ENCODE results near the gene MAN1B1. TPM values are rescaled to one million over a fixed set of nuclear protein-coding genes. Genes with fewer than 3 reads are reported as not detected.
"Not testable (repeated sequence)": the region's sequence is repeated elsewhere in the genome, so short reads cannot be mapped to it uniquely, and the experiment has no call there.

The MAN1B1 gene
- total RNA-seq, 1 experiment from 2014 or later = 42.6 TPM

- Histone ChIP-seq H3K27me3 (no peaks in the 10 kb centered on the region), H3K4me3 (peak overlapping the region; percentile 1), H3K27ac (peak overlapping the region; percentile 80), H3K4me1 (peaks cover 66% of the 10 kb centered on the region), H3K9me3 (replicated peaks) (no peaks in the 10 kb centered on the region), H3K36me3 (no peaks in the 10 kb centered on the region)
- DNase-seq = peak; percentile 85 to 90
These were observed 28.1 kb upstream of the MAN1B1 start for GRCh38 chr9:137058521-137059234.

GRCh38 chr9:137062384-137062783 lies 24.4 kb upstream of the MAN1B1 start:
- no peaks in the 10 kb centered on the region for H3K9me3 ChIP-seq (replicated peaks)
- H3K27ac ChIP-seq = peak overlapping the region; percentile 15; the same call in 1 of the 2 replicates
- peaks cover 39% of the 10 kb centered on the region for H3K4me1 ChIP-seq
- no peaks in the 10 kb centered on the region for H3K27me3 ChIP-seq
- no peak overlapping the region for H3K4me3 ChIP-seq
- DNase-seq = no peak
- 0 out of 2 replicates have a peak, but pooled peaks cover 9% of the 10 kb centered on the region for H3K36me3 ChIP-seq

GRCh38 chr9:137062798-137063197 lies 24.0 kb upstream of the MAN1B1 start:
- H3K9me3 ChIP-seq (replicated peaks); H3K4me3 ChIP-seq; H3K36me3 ChIP-seq; H3K27me3 ChIP-seq: not testable (repeated sequence)
- H3K4me1 ChIP-seq = peaks cover 37% of the 10 kb centered on the region
- peak in 1 of 2 experiments; percentile 60 for DNase-seq
- H3K27ac ChIP-seq = peak overlapping the region; percentile 15; the same call in 1 of the 2 replicates

- H3K4me3 ChIP-seq = no peak overlapping the region
These were observed 23.3 kb upstream of the MAN1B1 start for GRCh38 chr9:137063311-137064026.

GRCh38 chr9:137064027-137064879 lies 22.5 kb upstream of the MAN1B1 start:
- H3K4me3 ChIP-seq = no peak overlapping the region
- peaks cover 23% of the 10 kb centered on the region for H3K4me1 ChIP-seq
- no peaks in the 10 kb centered on the region for H3K27me3 ChIP-seq
- no peaks in the 10 kb centered on the region for H3K9me3 ChIP-seq (replicated peaks)
- H3K27ac ChIP-seq = peak overlapping the region; percentile 13; the same call in 1 of the 2 replicates
- peak; percentile 71 to 79 for DNase-seq
- 0 out of 2 replicates have a peak, but pooled peaks cover 9% of the 10 kb centered on the region for H3K36me3 ChIP-seq

More at GRCh38 chr9:137063311-137064026, 23.3 kb upstream of the MAN1B1 start:
- no peak for DNase-seq
- H3K36me3 ChIP-seq = 0 out of 2 replicates have a peak, but pooled peaks cover 9% of the 10 kb centered on the region
- H3K27me3 ChIP-seq = no peaks in the 10 kb centered on the region
- H3K9me3 ChIP-seq (replicated peaks) = no peaks in the 10 kb centered on the region
- peaks cover 31% of the 10 kb centered on the region for H3K4me1 ChIP-seq
- H3K27ac ChIP-seq = peak overlapping the region; percentile 13; the same call in 1 of the 2 replicates

- DNase-seq = no peak
- H3K4me1 ChIP-seq = peaks cover 20% of the 10 kb centered on the region
- H3K4me3 ChIP-seq = no peak overlapping the region
- H3K27me3 ChIP-seq = no peaks in the 10 kb centered on the region
- H3K36me3 ChIP-seq = 0 out of 2 replicates have a peak, but pooled peaks cover 9% of the 10 kb centered on the region
- no peaks in the 10 kb centered on the region for H3K9me3 ChIP-seq (replicated peaks)
- H3K27ac ChIP-seq = no peak overlapping the region
These were observed 22.0 kb upstream of the MAN1B1 start for GRCh38 chr9:137064880-137065164.

GRCh38 chr9:137065336-137065967 lies 21.3 kb upstream of the MAN1B1 start:
- Histone ChIP-seq H3K27ac (no peak overlapping the region), H3K27me3 (no peaks in the 10 kb centered on the region), H3K4me3 (no peak overlapping the region), H3K9me3 (replicated peaks) (no peaks in the 10 kb centered on the region), H3K36me3 (0 out of 2 replicates have a peak, but pooled peaks cover 9% of the 10 kb centered on the region), H3K4me1 (peaks cover 19% of the 10 kb centered on the region)
- DNase-seq = no peak

- no peaks in the 10 kb centered on the region for H3K9me3 ChIP-seq (replicated peaks)
- H3K27me3 ChIP-seq = no peaks in the 10 kb centered on the region
- no peak for DNase-seq
- no peak overlapping the region for H3K4me3 ChIP-seq
- peaks cover 21% of the 10 kb centered on the region for H3K4me1 ChIP-seq
- 0 out of 2 replicates have a peak, but pooled peaks cover 9% of the 10 kb centered on the region for H3K36me3 ChIP-seq
- H3K27ac ChIP-seq = no peak overlapping the region
These were observed 20.5 kb upstream of the MAN1B1 start for GRCh38 chr9:137066096-137066861.

GRCh38 chr9:137067860-137068538 lies 18.8 kb upstream of the MAN1B1 start:
- H3K4me3 ChIP-seq = no peak overlapping the region
- 0 out of 2 replicates have a peak, but pooled peaks cover 9% of the 10 kb centered on the region for H3K36me3 ChIP-seq
- H3K4me1 ChIP-seq = peaks cover 20% of the 10 kb centered on the region
- H3K27ac ChIP-seq = no peak overlapping the region
- H3K27me3 ChIP-seq = no peaks in the 10 kb centered on the region
- no peaks in the 10 kb centered on the region for H3K9me3 ChIP-seq (replicated peaks)
- peak; percentile 85 to 90 for DNase-seq

GRCh38 chr9:137068539-137069507 lies 18.0 kb upstream of the MAN1B1 start:
- peak overlapping the region; percentile 68 for H3K4me3 ChIP-seq
- 0 out of 2 replicates have a peak, but pooled peaks cover 9% of the 10 kb centered on the region for H3K36me3 ChIP-seq
- H3K27me3 ChIP-seq = no peaks in the 10 kb centered on the region
- H3K9me3 ChIP-seq (replicated peaks) = no peaks in the 10 kb centered on the region
- H3K4me1 ChIP-seq = peaks cover 15% of the 10 kb centered on the region
- DNase-seq = no peak
- no peak overlapping the region for H3K27ac ChIP-seq

GRCh38 chr9:137069508-137070091 lies 17.2 kb upstream of the MAN1B1 start:
- Histone ChIP-seq H3K4me3 (peak overlapping the region; percentile 68), H3K9me3 (replicated peaks) (no peaks in the 10 kb centered on the region), H3K27ac (no peak overlapping the region), H3K27me3 (no peaks in the 10 kb centered on the region), H3K4me1 (peaks cover 11% of the 10 kb centered on the region), H3K36me3 (0 out of 2 replicates have a peak, but pooled peaks cover 7% of the 10 kb centered on the region)
- no peak for DNase-seq
